Duodenal mucosa (tissue), 2 donors: Measurements from ENCODE around the gene SMARCD1.

Source experiments
- H3K27ac ChIP-seq: one replicate; pipeline ENCODE4 v1.7.0; 2013; ENCODE audit warnings: low read depth, low read length
- H3K27me3 ChIP-seq, 2 donors: one replicate each; pipeline ENCODE4 v1.7.0; 2013; ENCODE audit warnings: low read length in 2 of 2, control low read depth in 1 of 2; ENCODE audit not compliant: insufficient read depth in 2 of 2, control insufficient read depth in 1 of 2
- H3K36me3 ChIP-seq, 2 donors: one replicate each; pipeline ENCODE4 v1.7.0; 2013; ENCODE audit warnings: low read length in 2 of 2, control low read depth in 1 of 2; ENCODE audit not compliant: insufficient read depth in 2 of 2, control insufficient read depth in 1 of 2
- H3K4me1 ChIP-seq, 2 donors: one replicate each; pipeline ENCODE4 v1.7.0; 2013; ENCODE audit warnings: low read length in 2 of 2, control low read depth in 1 of 2; ENCODE audit not compliant: insufficient read depth in 2 of 2, control insufficient read depth in 1 of 2
- H3K4me3 ChIP-seq, 2 donors: one replicate each; pipeline ENCODE4 v1.7.0; 2013; ENCODE audit warnings: low read length in 2 of 2, low read depth in 1 of 2
- H3K9ac ChIP-seq, 2 donors: one replicate each; pipeline ENCODE4 v1.7.0; 2013; ENCODE audit warnings: low read length in 2 of 2, low read depth in 1 of 2
- H3K9me3 ChIP-seq, 2 donors: one replicate each; pipeline ENCODE4 v1.7.0; 2013; ENCODE audit warnings: low read length in 2 of 2, control low read depth in 1 of 2; ENCODE audit not compliant: control insufficient read depth in 1 of 2

SMARCD1 gene

DNA sequence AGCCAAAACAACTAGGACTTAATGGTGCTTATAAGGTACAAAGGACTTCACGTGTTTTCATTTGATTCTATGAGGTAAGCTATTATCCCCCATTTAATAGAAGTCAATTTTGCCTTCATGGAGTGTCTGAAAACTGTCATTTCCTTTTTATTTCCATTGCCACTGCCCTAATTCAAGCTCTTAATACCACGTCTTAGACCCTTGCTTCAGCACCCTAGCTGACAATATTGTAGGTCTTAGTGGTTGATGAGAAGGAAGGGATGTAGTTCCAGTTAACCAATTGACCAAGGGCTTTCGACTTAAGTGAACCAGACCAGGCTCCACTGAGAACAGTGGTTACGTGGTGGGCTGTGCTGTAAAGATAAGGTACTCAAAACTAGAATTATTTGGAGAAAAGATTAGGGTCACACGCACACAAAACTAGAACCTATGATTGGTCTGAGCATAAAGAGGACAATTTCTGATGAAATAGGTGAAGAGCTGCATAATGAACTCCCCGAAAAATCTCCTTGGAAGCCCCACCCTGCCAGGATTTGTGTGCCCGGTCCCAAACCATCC lies 37.4 kb upstream of the SMARCD1 start:
- Histone ChIP-seq H3K27ac (no peak overlapping the region), H3K4me3 (no peak overlapping the region), H3K9me3 (no peaks in the 10 kb centered on the region), H3K36me3 (no peaks in the 10 kb centered on the region), H3K27me3 (peaks cover 12 to 16% of the 10 kb centered on the region in 2 donors), H3K4me1 (peaks cover 9 to 17% of the 10 kb centered on the region in 2 donors), H3K9ac (no peak overlapping the region)

DNA sequence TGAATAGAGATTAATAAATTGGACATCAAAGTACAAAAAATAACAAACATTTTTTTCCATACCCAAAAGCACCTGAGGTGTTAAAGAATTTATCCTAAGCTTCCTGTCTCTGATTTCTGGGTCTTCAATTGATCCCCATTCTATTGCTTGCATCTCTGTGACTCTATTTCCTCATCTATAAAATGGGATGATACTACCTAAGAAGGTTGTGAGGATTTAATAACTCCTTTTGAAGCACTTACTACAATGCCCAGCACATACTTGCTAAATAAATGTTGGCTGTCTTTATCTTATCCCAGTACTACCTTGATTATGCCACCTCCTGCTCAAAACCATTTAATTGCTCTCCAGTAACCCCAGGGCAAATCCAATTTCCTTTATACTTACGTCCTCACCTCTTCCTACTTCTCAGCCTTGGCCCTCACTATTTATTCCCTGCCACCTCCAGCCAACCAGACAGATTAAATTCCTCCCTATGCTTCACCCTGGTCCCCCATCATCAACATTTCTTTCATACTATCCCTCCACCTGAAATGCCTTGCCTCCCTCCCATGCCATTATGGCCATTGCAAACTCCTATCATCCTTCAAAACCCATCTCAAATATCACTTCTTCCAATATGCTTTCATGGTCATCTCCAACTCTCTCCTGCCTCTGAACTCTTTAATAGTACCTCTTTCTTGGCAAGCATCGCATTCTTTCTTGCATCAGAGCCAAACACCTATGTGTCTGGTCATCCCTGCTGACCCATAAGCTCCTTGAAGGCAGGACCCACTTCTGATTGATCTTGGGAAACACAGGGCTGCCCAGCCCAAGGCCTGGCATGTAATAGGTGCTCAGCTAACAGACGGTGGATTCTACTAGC lies 35.7 kb upstream of the SMARCD1 start:
- H3K4me1 ChIP-seq, result peaks cover 9 to 17% of the 10 kb centered on the region in 2 donors
- H3K27ac ChIP-seq, result no peak overlapping the region
- H3K4me3 ChIP-seq, result no peak overlapping the region
- H3K9me3 ChIP-seq, result no peaks in the 10 kb centered on the region
- no peaks in the 10 kb centered on the region for H3K36me3 ChIP-seq
- H3K9ac ChIP-seq, result no peak overlapping the region
- H3K27me3 ChIP-seq, result peaks cover 12 to 16% of the 10 kb centered on the region in 2 donors

DNA sequence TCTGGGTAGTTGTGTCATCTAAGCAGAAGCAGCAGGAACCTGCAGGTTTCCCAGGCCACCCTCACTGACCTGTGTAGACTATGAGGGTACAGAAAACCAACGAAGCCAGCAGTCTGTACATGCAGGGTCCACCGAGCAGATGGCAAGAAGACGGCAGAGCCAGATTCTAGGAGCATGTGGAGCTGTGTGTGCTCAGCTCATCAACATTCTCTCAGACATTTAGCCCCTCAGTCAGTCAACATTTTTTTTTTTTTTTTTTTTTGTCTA lies 35.1 kb upstream of the SMARCD1 start:
- H3K4me3 ChIP-seq, result peak overlapping the region in 1 of 2 donors; percentile 29
- no peaks in the 10 kb centered on the region for H3K9me3 ChIP-seq
- peaks cover 12 to 16% of the 10 kb centered on the region in 2 donors for H3K27me3 ChIP-seq
- no peaks in the 10 kb centered on the region for H3K36me3 ChIP-seq
- H3K4me1 ChIP-seq, result peaks cover 9 to 17% of the 10 kb centered on the region in 2 donors
- H3K9ac ChIP-seq, result no peak overlapping the region
- H3K27ac ChIP-seq, result no peak overlapping the region

DNA sequence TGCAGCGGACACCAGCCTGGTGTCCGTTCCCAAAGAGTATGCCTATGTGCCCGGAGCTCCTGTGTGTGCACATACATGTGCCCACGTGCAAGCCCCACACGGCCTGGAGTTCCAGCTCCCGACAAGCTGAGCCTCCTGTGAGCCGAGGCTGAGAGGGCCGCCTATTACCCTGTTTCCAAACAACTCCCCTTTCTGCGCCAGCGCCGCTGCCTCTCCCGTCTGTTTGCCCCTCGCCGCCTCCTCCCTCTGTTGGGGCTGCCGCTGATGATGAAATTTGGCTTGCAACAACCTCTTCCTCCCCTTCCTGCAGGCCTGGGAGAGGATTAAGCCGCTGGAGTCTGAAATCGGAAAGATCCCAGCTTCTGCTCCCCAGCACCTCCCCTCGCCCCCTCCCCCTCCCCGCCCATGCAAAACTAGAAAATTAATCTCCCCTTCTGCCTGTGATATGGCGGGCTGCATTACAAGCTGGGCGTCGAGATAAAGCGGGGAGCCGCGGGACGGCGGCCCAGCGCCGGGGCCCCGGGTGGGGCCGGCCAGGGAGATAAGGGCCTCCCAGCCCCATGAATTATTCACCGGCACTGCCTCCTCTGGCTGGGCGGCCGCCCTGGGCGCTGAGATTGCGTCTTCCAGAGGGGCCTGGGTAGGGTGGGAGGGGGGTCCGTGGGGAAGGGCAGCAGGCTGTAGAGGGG lies 34.6 kb upstream of the SMARCD1 start:
- no peaks in the 10 kb centered on the region for H3K36me3 ChIP-seq
- H3K27ac ChIP-seq, result no peak overlapping the region
- H3K9me3 ChIP-seq, result no peaks in the 10 kb centered on the region
- peak overlapping the region; percentile 29 to 50 for H3K4me3 ChIP-seq
- H3K4me1 ChIP-seq, result peaks cover 9 to 17% of the 10 kb centered on the region in 2 donors
- H3K27me3 ChIP-seq, result peaks cover 12 to 16% of the 10 kb centered on the region in 2 donors
- H3K9ac ChIP-seq, result no peak overlapping the region

DNA sequence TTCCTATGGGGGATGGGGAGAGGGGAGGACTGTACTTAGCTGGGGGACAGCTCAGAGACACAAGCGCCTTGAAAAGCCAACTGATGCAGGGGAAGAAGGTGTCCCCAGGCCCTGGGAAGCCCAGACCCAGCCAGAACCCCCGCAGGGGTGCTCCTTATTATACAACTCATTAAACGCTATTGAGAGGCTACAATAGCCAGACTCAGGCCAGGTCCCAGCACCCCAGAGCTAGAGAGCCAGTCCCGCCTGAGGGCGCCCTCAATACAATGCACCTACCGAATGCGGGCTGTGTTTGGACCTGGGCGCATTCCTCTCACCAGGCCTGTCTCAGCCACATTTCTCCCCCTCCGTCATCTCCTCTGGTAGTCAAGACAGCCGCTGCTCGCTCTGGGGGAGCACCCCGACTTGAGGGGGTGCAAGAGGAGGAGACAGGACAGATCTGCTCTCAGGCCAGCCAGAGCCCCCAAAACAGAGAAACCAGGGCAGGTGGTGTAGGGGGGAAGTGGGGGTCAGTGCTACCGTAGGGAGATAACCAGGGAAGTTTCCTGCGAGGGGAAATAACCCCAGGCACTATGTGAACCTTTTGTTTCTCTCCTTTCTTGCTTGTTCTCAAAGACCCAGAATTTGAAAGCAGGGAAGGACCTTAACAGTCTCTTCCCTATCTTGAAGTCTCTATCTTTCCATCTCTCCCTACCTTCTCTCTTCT lies 33.9 kb upstream of the SMARCD1 start:
- Histone ChIP-seq H3K27me3 (peaks cover 12 to 19% of the 10 kb centered on the region in 2 donors), H3K9me3 (no peaks in the 10 kb centered on the region), H3K4me1 (peaks cover 9 to 20% of the 10 kb centered on the region in 2 donors), H3K9ac (no peak overlapping the region), H3K36me3 (no peaks in the 10 kb centered on the region), H3K4me3 (no peak overlapping the region), H3K27ac (no peak overlapping the region)

DNA sequence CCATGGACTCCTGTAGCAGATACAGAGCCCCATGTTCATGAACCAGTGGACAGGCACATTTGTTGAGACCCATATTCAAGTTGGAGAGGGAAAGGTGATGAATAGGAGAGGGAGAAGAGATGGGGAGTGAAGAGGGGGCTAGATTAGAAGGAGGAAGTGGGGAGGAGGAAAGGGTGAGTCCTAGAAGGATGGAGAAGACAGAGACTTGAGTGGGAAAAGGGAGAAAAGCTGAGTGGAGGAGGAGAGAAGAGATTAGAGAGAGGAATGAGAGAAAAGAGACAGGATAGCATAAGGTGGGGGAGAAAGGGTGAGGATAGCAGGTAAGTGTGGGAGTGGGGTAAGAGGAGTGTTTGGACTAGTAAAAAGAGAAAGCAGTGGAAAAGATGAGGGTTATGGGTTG lies 32.6 kb upstream of the SMARCD1 start:
- Histone ChIP-seq H3K36me3 (no peaks in the 10 kb centered on the region), H3K9ac (no peak overlapping the region), H3K27ac (no peak overlapping the region), H3K9me3 (no peaks in the 10 kb centered on the region), H3K27me3 (peaks cover 19 to 29% of the 10 kb centered on the region in 2 donors), H3K4me3 (no peak overlapping the region), H3K4me1 (peaks cover 9 to 28% of the 10 kb centered on the region in 2 donors)

DNA sequence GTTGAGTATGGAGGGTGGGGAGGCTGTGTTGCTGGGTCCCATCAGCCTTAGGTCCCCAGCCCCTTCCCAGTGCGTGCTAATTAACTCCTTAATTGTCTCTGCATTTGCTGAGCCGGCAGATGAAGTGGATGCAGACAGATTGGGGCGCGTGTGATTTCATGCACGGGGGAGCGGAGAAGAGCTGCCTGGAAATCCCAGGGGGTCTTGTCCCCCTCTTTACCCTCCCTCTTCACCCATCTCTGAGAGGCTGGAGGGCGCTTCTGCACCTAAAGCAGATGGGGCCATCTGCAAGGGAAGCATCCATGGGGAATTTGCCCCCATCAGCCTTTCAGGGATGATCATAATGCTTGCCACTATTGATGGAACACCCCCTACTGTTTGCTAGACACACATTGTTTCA lies 32.2 kb upstream of the SMARCD1 start:
- Histone ChIP-seq H3K4me1 (peaks cover 10 to 28% of the 10 kb centered on the region in 2 donors), H3K4me3 (no peak overlapping the region), H3K36me3 (no peaks in the 10 kb centered on the region), H3K9ac (no peak overlapping the region), H3K9me3 (no peaks in the 10 kb centered on the region), H3K27me3 (peaks cover 19 to 30% of the 10 kb centered on the region in 2 donors), H3K27ac (no peak overlapping the region)

DNA sequence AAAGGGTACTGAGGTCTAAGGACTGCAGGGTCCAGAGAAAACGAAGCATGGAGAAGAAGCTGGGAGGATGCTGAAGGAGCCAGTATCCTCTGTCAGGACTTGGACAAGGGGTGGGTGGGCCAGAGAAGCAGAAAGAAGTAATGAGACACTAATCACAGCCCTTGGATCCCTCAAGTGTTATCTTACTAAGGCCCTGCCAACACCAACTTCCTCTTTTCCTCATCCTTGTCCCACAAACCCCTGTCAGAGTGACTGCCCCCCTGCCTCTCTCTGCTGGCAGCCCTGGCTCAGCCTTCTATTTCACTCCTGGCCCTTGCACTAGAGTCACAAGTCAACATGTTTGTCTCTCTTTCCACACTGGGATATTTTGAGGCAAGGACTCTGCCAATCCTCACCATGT lies 31.6 kb upstream of the SMARCD1 start:
- peaks cover 13 to 28% of the 10 kb centered on the region in 2 donors for H3K4me1 ChIP-seq
- H3K27ac ChIP-seq, result no peak overlapping the region

DNA sequence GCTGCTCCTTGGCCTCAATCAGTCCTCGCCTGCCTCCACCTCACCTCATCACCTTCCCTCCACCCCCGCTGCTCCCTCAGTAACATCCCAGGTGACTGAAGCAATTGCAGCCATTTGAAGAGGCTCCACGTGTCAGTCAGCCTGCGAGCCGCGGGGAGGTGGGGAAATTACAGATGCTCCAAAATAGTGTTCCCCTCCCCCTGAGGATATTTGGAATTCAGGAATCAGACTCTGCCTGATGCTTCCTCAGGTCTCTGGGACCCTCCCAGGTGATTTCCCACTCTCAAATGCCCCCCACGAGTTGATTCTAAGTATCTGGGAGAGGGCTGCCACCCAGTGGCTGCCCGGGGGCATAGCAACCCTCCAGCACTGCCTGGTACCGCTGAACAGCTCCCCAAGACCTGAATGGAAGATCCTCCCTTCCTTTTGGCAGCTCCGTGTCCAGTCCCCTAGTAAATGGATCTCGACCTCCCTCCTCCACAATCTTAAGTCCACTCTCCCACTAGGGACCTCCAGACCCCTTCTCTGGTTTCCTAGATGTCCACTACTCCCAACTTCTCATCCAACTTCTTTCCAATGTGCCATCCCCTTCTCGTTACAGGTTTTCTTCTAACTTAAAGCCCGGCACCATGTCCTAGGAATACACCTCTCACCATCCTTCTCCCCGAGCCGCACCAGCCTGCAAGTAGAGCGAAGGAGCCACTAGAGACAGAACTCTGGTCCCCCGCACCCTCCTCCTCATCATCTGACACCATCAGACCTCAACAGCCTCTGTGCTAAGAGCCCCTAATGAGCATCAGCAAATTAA lies 29.1 kb upstream of the SMARCD1 start:
- Histone ChIP-seq H3K9ac (no peak overlapping the region), H3K4me1 (peaks cover 16 to 23% of the 10 kb centered on the region in 2 donors), H3K36me3 (no peaks in the 10 kb centered on the region), H3K27ac (no peak overlapping the region), H3K4me3 (no peak overlapping the region), H3K9me3 (no peaks in the 10 kb centered on the region), H3K27me3 (peaks cover 17 to 37% of the 10 kb centered on the region in 2 donors)

More for the DNA sequence above, 31.6 kb upstream of the SMARCD1 start:
- H3K36me3 ChIP-seq, result no peaks in the 10 kb centered on the region
- H3K27me3 ChIP-seq, result peaks cover 19 to 36% of the 10 kb centered on the region in 2 donors
- H3K4me3 ChIP-seq, result no peak overlapping the region
- no peak overlapping the region for H3K9ac ChIP-seq
- H3K9me3 ChIP-seq, result no peaks in the 10 kb centered on the region
